GM10266 (cell line): Measurements from ENCODE around the gene SF3A1.

Experiments
- DNase-seq: peaks from one replicate; pipeline ENCODE4 v3.0.0; 2012; ENCODE audit errors: extremely low spot score
- CTCF ChIP-seq: IDR thresholded peaks from 2 replicates; pipeline ENCODE4 v1.5.1; 2012; ENCODE audit warnings: mild to moderate bottlenecking, low read depth; ENCODE audit not compliant: control insufficient read depth, insufficient read depth; ENCODE audit errors: missing control alignments

Gene SF3A1

GRCh38 chr22:30371321-30371720 is 14.6 kb upstream of the SF3A1 start:
- no peak for DNase-seq
- TF ChIP-seq CTCF = no peak

GRCh38 chr22:30370641-30371230 is 14.0 kb upstream of the SF3A1 start:
- no peak for TF ChIP-seq CTCF
- no peak for DNase-seq

GRCh38 chr22:30368420-30368819 is 11.7 kb upstream of the SF3A1 start:
- DNase-seq = no peak
- TF ChIP-seq CTCF = no peak

GRCh38 chr22:30365891-30366290 is 9.2 kb upstream of the SF3A1 start:
- no peak for TF ChIP-seq CTCF
- DNase-seq = no peak

- no peak for DNase-seq
- no peak for TF ChIP-seq CTCF
Measured at GRCh38 chr22:30362651-30363281, 6.1 kb upstream of the SF3A1 start.

- no peak for DNase-seq
- TF ChIP-seq CTCF = no peak
Measured at GRCh38 chr22:30361916-30362650, 5.4 kb upstream of the SF3A1 start.

GRCh38 chr22:30358541-30358940 is 1.8 kb upstream of the SF3A1 start:
- no peak for DNase-seq
- no peak for TF ChIP-seq CTCF
